IMR-90 (cell line): Measurements from ENCODE around the gene PCP4L1. TPM values are rescaled to one million over a fixed set of nuclear protein-coding genes. Genes with fewer than 3 reads are reported as not detected.

Experiments used
- ATAC-seq: fragments of 200-7000 bp; cut with Tn5 transposase; 2 replicates; pipeline ENCODE4 v1.9.1; 2020; ENCODE audit warnings: low read depth, mild to moderate bottlenecking, moderate library complexity
- BruUV-seq: library from RNA; stranded (reverse); fragments of 400-500 nt; replicated peaks from 2 replicates; lab custom pipeline; 2021; lab: Mats Ljungman, UMichigan
- CTCF ChIA-PET: fragments of 300-600 bp; formaldehyde crosslinking; extraction: SDS; loops from one replicate; lab custom pipeline; 2021; ENCODE audit warnings: antibody characterized with exemption; lab: Yijun Ruan, JAX
- POLR2A ChIA-PET: fragments of 300-600 bp; sonication (Branson Sonifier 250); formaldehyde crosslinking; loops from one replicate; lab custom pipeline; 2022; ENCODE audit warnings: antibody characterized with exemption; ENCODE audit not compliant: unreplicated experiment; lab: Charles Lee
- DNase-seq: peaks from one replicate; pipeline ENCODE4 v3.0.0; 2013
- H2AFZ ChIP-seq: replicated peaks from 2 replicates; pipeline ENCODE3; 2013; ENCODE audit warnings: low read length, mild to moderate bottlenecking; ENCODE audit not compliant: poor library complexity
- H2AK5ac ChIP-seq: 2 replicates; pipeline ENCODE4 v1.6.1; 2013; ENCODE audit warnings: low read depth, low read length, inconsistent platforms
- H2AK9ac ChIP-seq: replicated peaks from 2 replicates; pipeline ENCODE3; 2013; ENCODE audit warnings: mild to moderate bottlenecking, low read depth, low read length, moderate library complexity; ENCODE audit not compliant: poor library complexity
- H2BK120ac ChIP-seq: 2 replicates; pipeline ENCODE4 v1.6.1; 2013; ENCODE audit warnings: low read depth, low read length, inconsistent platforms
- H2BK15ac ChIP-seq: 3 replicates; pipeline ENCODE4 v1.6.1; 2013; ENCODE audit warnings: low read depth, low read length, inconsistent platforms
- H2BK20ac ChIP-seq: 2 replicates; pipeline ENCODE4 v1.6.1; 2013; ENCODE audit warnings: low read depth, mild to moderate bottlenecking, inconsistent platforms, low read length, moderate library complexity
- H2BK5ac ChIP-seq: 2 replicates; pipeline ENCODE4 v1.6.1; 2013; ENCODE audit warnings: mild to moderate bottlenecking, low read depth, low read length, inconsistent platforms; ENCODE audit not compliant: poor library complexity, severe bottlenecking
- H3K14ac ChIP-seq: replicated peaks from 2 replicates; pipeline ENCODE4 v1.6.1; 2013; ENCODE audit warnings: low read depth, low read length, inconsistent platforms
- H3K18ac ChIP-seq: 2 replicates; pipeline ENCODE4 v1.6.1; 2013; ENCODE audit warnings: low read depth, low read length, control low read depth
- H3K23ac ChIP-seq: 2 replicates; pipeline ENCODE4 v1.6.1; 2013; ENCODE audit warnings: low read depth, low read length, inconsistent platforms
- H3K27ac ChIP-seq: 2 replicates; pipeline ENCODE4 v1.5.1; 2013; ENCODE audit warnings: mild to moderate bottlenecking, control low read depth, low read length; ENCODE audit not compliant: insufficient read depth
- H3K27me3 ChIP-seq: 2 replicates; pipeline ENCODE4 v1.6.1; 2013; ENCODE audit warnings: low read length; ENCODE audit not compliant: control insufficient read depth, insufficient read depth
- H3K36me3 ChIP-seq: 2 replicates; pipeline ENCODE4 v1.6.1; 2013; ENCODE audit warnings: low read length, mixed read lengths; ENCODE audit not compliant: control insufficient read depth, insufficient read depth
- H3K4ac ChIP-seq: 2 replicates; pipeline ENCODE4 v1.6.1; 2013; ENCODE audit warnings: low read depth, low read length, inconsistent platforms
- H3K4me1 ChIP-seq: 2 replicates; pipeline ENCODE4 v1.6.1; 2013; ENCODE audit warnings: low read length, mixed read lengths; ENCODE audit not compliant: control insufficient read depth, insufficient read depth
- H3K4me2 ChIP-seq: 2 replicates; pipeline ENCODE4 v1.6.1; 2013; ENCODE audit warnings: low read depth, mild to moderate bottlenecking, control low read depth, low read length, moderate library complexity
- H3K4me3 ChIP-seq: 2 replicates; pipeline ENCODE4 v1.5.1; 2013; ENCODE audit warnings: low read depth, mild to moderate bottlenecking, control low read depth, low read length, moderate library complexity; ENCODE audit not compliant: insufficient read depth
- H3K56ac ChIP-seq: 2 replicates; pipeline ENCODE4 v1.6.1; 2013; ENCODE audit warnings: low read length, inconsistent platforms; ENCODE audit not compliant: insufficient read depth; ENCODE audit errors: extremely low read depth
- H3K79me1 ChIP-seq, 2 experiments: 2 replicates each; pipeline ENCODE4 v1.6.1; 2013; ENCODE audit warnings: low read length in 2 of 2, inconsistent platforms in 1 of 2, low read depth in 1 of 2
- H3K9ac ChIP-seq: 2 replicates; pipeline ENCODE4 v1.6.1; 2013; ENCODE audit warnings: low read depth, low read length, control low read depth
- H3K9me1 ChIP-seq: 2 replicates; pipeline ENCODE4 v1.6.1; 2013; ENCODE audit warnings: low read length, inconsistent platforms; ENCODE audit not compliant: insufficient read depth
- H3K9me3 ChIP-seq: 2 replicates; pipeline ENCODE4 v1.6.1; 2013; ENCODE audit warnings: low read length; ENCODE audit not compliant: control insufficient read depth, insufficient read depth
- H4K20me1 ChIP-seq: 2 replicates; pipeline ENCODE4 v1.6.1; 2013; ENCODE audit warnings: low read length, inconsistent platforms; ENCODE audit not compliant: insufficient read depth
- H4K5ac ChIP-seq: 2 replicates; pipeline ENCODE4 v1.6.1; 2013; ENCODE audit warnings: mild to moderate bottlenecking, low read depth, low read length, control low read depth
- H4K8ac ChIP-seq, 2 experiments: 2 replicates each; pipeline ENCODE4 v1.6.1; 2013; ENCODE audit warnings: low read depth in 2 of 2, low read length in 2 of 2, control low read depth in 1 of 2, inconsistent platforms in 1 of 2
- H4K91ac ChIP-seq: 2 replicates; pipeline ENCODE4 v1.6.1; 2013; ENCODE audit warnings: low read depth, low read length, inconsistent platforms; ENCODE audit not compliant: insufficient read depth
- BHLHE40 ChIP-seq: fragments of 150-350 bp; IDR thresholded peaks from 2 replicates; pipeline ENCODE4 v1.6.1; 2016; ENCODE audit warnings: mild to moderate bottlenecking, low read depth, low read length
- CEBPB ChIP-seq: IDR thresholded peaks from 2 replicates; pipeline ENCODE4 v1.6.1; 2012; ENCODE audit warnings: low read depth, low read length, improper control_type of control experiment
- CHD1 ChIP-seq: IDR thresholded peaks from 2 replicates; pipeline ENCODE4 v1.6.1; 2012; ENCODE audit warnings: low read depth, low read length, improper control_type of control experiment
- FOS ChIP-seq: fragments of 150-350 bp; IDR thresholded peaks from 2 replicates; pipeline ENCODE4 v1.6.1; 2016; ENCODE audit warnings: low read depth, low read length
- MAFK ChIP-seq: IDR thresholded peaks from 2 replicates; pipeline ENCODE4 v1.6.1; 2012; ENCODE audit warnings: low read depth, low read length, improper control_type of control experiment
- MAZ ChIP-seq: IDR thresholded peaks from 2 replicates; pipeline ENCODE4 v1.6.1; 2012; ENCODE audit warnings: low read depth, mild to moderate bottlenecking, low read length, improper control_type of control experiment, moderate library complexity, borderline replicate concordance
- NFE2L2 ChIP-seq: fragments of 150-350 bp; IDR thresholded peaks from 2 replicates; pipeline ENCODE4 v1.6.1; 2016; ENCODE audit warnings: low read depth, mild to moderate bottlenecking, low read length
- RAD21 ChIP-seq: IDR thresholded peaks from 2 replicates; pipeline ENCODE4 v1.6.1; 2012; ENCODE audit warnings: low read length, improper control_type of control experiment
- RCOR1 ChIP-seq: IDR thresholded peaks from 2 replicates; pipeline ENCODE4 v1.6.1; 2012; ENCODE audit warnings: mild to moderate bottlenecking, low read length, improper control_type of control experiment; ENCODE audit not compliant: insufficient replicate concordance
- WGBS, 2 experiments: methylation state at CpG; one replicate each; pipeline versions ENCODE4 v1.1.5 to v1.1.7; 2013; ENCODE audit warnings: missing lambda C conversion rate in 2 of 2; ENCODE audit not compliant: insufficient read length in 1 of 2; ENCODE audit errors: extremely low coverage in 2 of 2; 5-methylcytosine and 5-hydroxymethylcytosine counted together
- dilution Hi-C: fragments of 300-500 bp; cut with HindIII; formaldehyde crosslinking; loops from one replicate; pipeline ENCODE4 v1.14.3; 2018; ENCODE audit warnings: low sequenced_read_pairs; ENCODE audit not compliant: unreplicated experiment
- in situ Hi-C: fragments of 300-500 bp; cut with MboI; formaldehyde crosslinking; loops from 3 replicates; pipeline ENCODE4 v1.14.3; 2019; ENCODE audit warnings: low sequenced_read_pairs, inconsistent platforms, mixed read lengths
- intact Hi-C: fragments of 100-400 bp; cut with micrococcal nuclease; formaldehyde crosslinking; loops from 2 replicates; pipeline ENCODE4 v1.10.0; 2022
- polyA plus RNA-seq, 3 experiments: library from polyadenylated mRNA; depleted of rRNA; stranded (reverse); fragments of >200 nt; gene quantifications; 2 replicates each; pipeline ENCODE4 v1.2.3, GENCODE V29; 2012; ENCODE audit warnings: low replicate concordance in 1 of 3
- total RNA-seq: library from RNA; depleted of rRNA; stranded (reverse); fragments of >200 nt; gene quantifications from 2 replicates; pipeline ENCODE4 v1.2.3, GENCODE V29; 2012
- TF ChIP-seq, protein P1 (sequence below): conservative IDR thresholded peaks from 2 replicates; pipeline ENCODE4 v1.5.1; 2012; ENCODE audit warnings: mild to moderate bottlenecking, low read depth, low read length, improper control_type of control experiment
- TF ChIP-seq, protein P2 (sequence below): fragments of 150-350 bp; IDR thresholded peaks from 2 replicates; pipeline ENCODE4 v1.6.1; 2016; ENCODE audit warnings: low read depth, mild to moderate bottlenecking, low read length, moderate library complexity, borderline replicate concordance

The PCP4L1 gene
- total and polyA plus RNA-seq, 2 of the 4 experiments (the other 2 are of a cell fraction) = not detected

DNA sequence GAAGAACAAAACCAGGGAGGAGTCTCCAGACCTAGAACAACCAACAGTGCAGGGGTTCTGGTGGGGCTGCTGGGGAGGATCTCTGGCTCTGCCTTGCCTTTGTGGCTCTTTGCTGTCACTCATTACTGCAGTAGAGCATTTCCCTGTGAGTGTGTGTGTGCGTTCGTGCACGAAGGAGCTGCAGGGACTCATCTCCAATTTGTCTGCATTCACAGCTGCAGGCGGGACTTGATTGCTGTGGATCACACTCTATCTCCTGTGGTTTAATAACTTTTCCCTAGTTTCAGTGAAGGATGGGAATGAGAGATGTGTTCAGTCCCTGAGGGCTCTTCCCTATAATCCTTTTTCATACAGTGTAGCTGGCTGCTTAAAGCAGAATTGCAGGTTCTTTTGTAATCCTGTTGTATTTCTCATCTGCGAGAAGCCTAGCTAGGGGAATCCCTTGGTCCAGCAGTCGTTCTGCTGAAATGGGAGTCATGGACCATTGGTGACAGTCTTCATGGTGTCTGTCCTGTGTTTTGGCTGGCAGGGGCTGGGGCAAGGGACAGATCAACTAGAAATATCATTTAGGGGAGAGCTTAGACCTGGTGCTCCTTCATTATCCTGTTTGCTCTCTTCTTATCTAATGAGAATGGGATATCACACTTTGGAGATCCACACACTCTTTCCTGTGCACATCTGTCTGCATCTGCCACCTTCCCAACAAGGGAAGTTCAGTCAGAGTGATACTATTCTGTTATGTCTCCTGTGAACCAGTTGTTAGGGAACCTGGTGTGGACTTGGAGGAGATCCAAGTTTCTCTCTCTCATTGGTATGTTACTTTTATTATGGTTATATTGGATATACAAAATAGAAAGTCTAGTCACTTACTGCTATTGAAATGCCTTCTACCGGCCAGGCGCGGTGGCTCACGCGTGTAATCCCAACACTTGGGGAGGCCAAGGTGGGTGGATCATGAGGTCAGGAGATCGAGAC lies 3.0 kb downstream of the PCP4L1 start:
- no peak overlapping the region for H4K5ac ChIP-seq
- WGBS, 2 experiments = 53% methylated on average over 2 of the region's 12 CpGs; no CpG with 5 or more reads in 1 of the 2 experiments
- no peak overlapping the region for H3K9ac ChIP-seq
- no peak overlapping the region for H2AK5ac ChIP-seq
- ChIA-PET CTCF (interaction anchor here (0.6 kb wide), 1 partner anchor 229 kb away, joined by 3 read pairs; no protein-coding TSS in a partner anchor), POLR2A (no interaction called here)
- intact Hi-C loops = no loop called here
- H4K8ac ChIP-seq = no peak overlapping the region
- no peak overlapping the region for H4K91ac ChIP-seq
- no peak overlapping the region for H2AFZ ChIP-seq
- no peaks in the 10 kb centered on the region for H3K4me1 ChIP-seq
- no peaks in the 10 kb centered on the region for H3K9me1 ChIP-seq
- no peak overlapping the region for H3K18ac ChIP-seq
- no peaks in the 10 kb centered on the region for H4K20me1 ChIP-seq
- no peak overlapping the region for H2BK20ac ChIP-seq
- H2BK5ac ChIP-seq = no peak overlapping the region
- H3K27me3 ChIP-seq = peaks cover 36% of the 10 kb centered on the region
- no peak for DNase-seq
- no peak overlapping the region for H3K4me2 ChIP-seq
- dilution Hi-C loops = no loop called here
- peaks cover 11% of the 10 kb centered on the region for H3K9me3 ChIP-seq
- no peak overlapping the region for H3K27ac ChIP-seq
- in situ Hi-C loops = no loop called here
- ATAC-seq = no peak
- no peak overlapping the region for H2AK9ac ChIP-seq
- no peaks in the 10 kb centered on the region for H3K36me3 ChIP-seq
- no peak overlapping the region for H2BK15ac ChIP-seq
- no peak overlapping the region for H3K23ac ChIP-seq
- no peak overlapping the region for H3K14ac ChIP-seq
- no peak overlapping the region for H3K56ac ChIP-seq
- H3K4me3 ChIP-seq = no peak overlapping the region
- no peak overlapping the region for H3K4ac ChIP-seq
- H3K79me1 ChIP-seq = no peaks in the 10 kb centered on the region
- no TSS peak for BruUV-seq
- H2BK120ac ChIP-seq = no peak overlapping the region
- TF ChIP-seq, protein P1, sequence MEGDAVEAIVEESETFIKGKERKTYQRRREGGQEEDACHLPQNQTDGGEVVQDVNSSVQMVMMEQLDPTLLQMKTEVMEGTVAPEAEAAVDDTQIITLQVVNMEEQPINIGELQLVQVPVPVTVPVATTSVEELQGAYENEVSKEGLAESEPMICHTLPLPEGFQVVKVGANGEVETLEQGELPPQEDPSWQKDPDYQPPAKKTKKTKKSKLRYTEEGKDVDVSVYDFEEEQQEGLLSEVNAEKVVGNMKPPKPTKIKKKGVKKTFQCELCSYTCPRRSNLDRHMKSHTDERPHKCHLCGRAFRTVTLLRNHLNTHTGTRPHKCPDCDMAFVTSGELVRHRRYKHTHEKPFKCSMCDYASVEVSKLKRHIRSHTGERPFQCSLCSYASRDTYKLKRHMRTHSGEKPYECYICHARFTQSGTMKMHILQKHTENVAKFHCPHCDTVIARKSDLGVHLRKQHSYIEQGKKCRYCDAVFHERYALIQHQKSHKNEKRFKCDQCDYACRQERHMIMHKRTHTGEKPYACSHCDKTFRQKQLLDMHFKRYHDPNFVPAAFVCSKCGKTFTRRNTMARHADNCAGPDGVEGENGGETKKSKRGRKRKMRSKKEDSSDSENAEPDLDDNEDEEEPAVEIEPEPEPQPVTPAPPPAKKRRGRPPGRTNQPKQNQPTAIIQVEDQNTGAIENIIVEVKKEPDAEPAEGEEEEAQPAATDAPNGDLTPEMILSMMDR = no peak
- TF ChIP-seq RCOR1 = no peak
- TF ChIP-seq BHLHE40 = no peak
- no peak for TF ChIP-seq RAD21
- no peak for TF ChIP-seq CHD1
- TF ChIP-seq NFE2L2 = no peak
- no peak for TF ChIP-seq MAZ
- no peak for TF ChIP-seq CEBPB
- TF ChIP-seq MAFK = no peak
- no peak for TF ChIP-seq FOS
- TF ChIP-seq, protein P2, sequence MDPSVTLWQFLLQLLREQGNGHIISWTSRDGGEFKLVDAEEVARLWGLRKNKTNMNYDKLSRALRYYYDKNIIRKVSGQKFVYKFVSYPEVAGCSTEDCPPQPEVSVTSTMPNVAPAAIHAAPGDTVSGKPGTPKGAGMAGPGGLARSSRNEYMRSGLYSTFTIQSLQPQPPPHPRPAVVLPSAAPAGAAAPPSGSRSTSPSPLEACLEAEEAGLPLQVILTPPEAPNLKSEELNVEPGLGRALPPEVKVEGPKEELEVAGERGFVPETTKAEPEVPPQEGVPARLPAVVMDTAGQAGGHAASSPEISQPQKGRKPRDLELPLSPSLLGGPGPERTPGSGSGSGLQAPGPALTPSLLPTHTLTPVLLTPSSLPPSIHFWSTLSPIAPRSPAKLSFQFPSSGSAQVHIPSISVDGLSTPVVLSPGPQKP = no peak
